GM23338 (cell line): ENCODE results near the gene PLBD2. TPM values are rescaled to one million over a fixed set of nuclear protein-coding genes. Genes with fewer than 3 reads are reported as not detected.

Experiments
- ATAC-seq: fragments of 200-7000 bp; cut with Tn5 transposase; 3 replicates; pipeline ENCODE4 v1.9.1; 2020
- DNase-seq: peaks from one replicate; pipeline ENCODE4 v3.0.0-alpha.2; 2015; ENCODE audit warnings: low spot score
- H2AFZ ChIP-seq: fragments of 200-600 bp; sonication (generic); 2 replicates; pipeline ENCODE4 v1.8.0; 2016; ENCODE audit warnings: antibody characterized with exemption, mild to moderate bottlenecking, moderate library complexity
- H3F3A ChIP-seq: fragments of 200-600 bp; sonication (generic); replicated peaks from 2 replicates; pipeline ENCODE4 v1.8.0; 2017; ENCODE audit warnings: antibody characterized with exemption, mixed run types, low read depth
- H3K27ac ChIP-seq: fragments of 200-600 bp; sonication (generic); 2 replicates; pipeline ENCODE4 v1.6.1; 2016; ENCODE audit warnings: low read depth
- H3K27me3 ChIP-seq: fragments of 200-600 bp; sonication (generic); 2 replicates; pipeline ENCODE4 v1.8.0; 2016; ENCODE audit warnings: mild to moderate bottlenecking, mixed run types, moderate library complexity; ENCODE audit not compliant: insufficient read depth
- H3K36me3 ChIP-seq: fragments of 200-600 bp; sonication (generic); 2 replicates; pipeline ENCODE4 v1.8.0; 2016; ENCODE audit warnings: mild to moderate bottlenecking; ENCODE audit not compliant: insufficient read depth
- H3K4me1 ChIP-seq: fragments of 200-600 bp; sonication (generic); 2 replicates; pipeline ENCODE4 v1.8.0; 2016; ENCODE audit warnings: mild to moderate bottlenecking, moderate library complexity; ENCODE audit not compliant: insufficient read depth
- H3K4me2 ChIP-seq: fragments of 200-600 bp; sonication (generic); 2 replicates; pipeline ENCODE4 v1.7.1; 2017; ENCODE audit warnings: mixed run types
- H3K4me3 ChIP-seq: fragments of 200-600 bp; sonication (generic); 2 replicates; pipeline ENCODE4 v1.6.1; 2016; ENCODE audit warnings: mixed run types
- H3K79me2 ChIP-seq: fragments of 200-600 bp; sonication (generic); replicated peaks from 2 replicates; pipeline ENCODE4 v1.8.0; 2017; ENCODE audit warnings: mild to moderate bottlenecking; ENCODE audit not compliant: insufficient read depth
- H3K9me2 ChIP-seq: fragments of 200-600 bp; sonication (generic); 2 replicates; pipeline ENCODE4 v1.8.0; 2017; ENCODE audit not compliant: insufficient read depth
- H4K20me1 ChIP-seq: fragments of 200-600 bp; sonication (generic); replicated peaks from 2 replicates; pipeline ENCODE4 v1.8.0; 2017; ENCODE audit warnings: mild to moderate bottlenecking; ENCODE audit not compliant: insufficient read depth
- H3K27ac Mint-ChIP-seq: 2 replicates; pipeline ENCODE4 v1.8.0; 2020; ENCODE audit warnings: inconsistent platforms, mild to moderate bottlenecking, moderate library complexity, mixed read lengths
- H3K27me3 Mint-ChIP-seq: 3 replicates; pipeline ENCODE4 v1.8.0; 2022; ENCODE audit warnings: low read depth, mild to moderate bottlenecking, moderate library complexity, mixed read lengths, inconsistent platforms; ENCODE audit not compliant: insufficient read depth, poor library complexity
- H3K36me3 Mint-ChIP-seq: 3 replicates; pipeline ENCODE4 v1.8.0; 2021; ENCODE audit warnings: low read depth, mild to moderate bottlenecking, inconsistent platforms, moderate library complexity, mixed read lengths
- H3K4me1 Mint-ChIP-seq: 3 replicates; pipeline ENCODE4 v1.8.0; 2020; ENCODE audit warnings: mild to moderate bottlenecking, inconsistent platforms, mixed read lengths
- H3K4me3 Mint-ChIP-seq: 3 replicates; pipeline ENCODE4 v1.8.0; 2021; ENCODE audit warnings: moderate library complexity, mild to moderate bottlenecking, inconsistent platforms, mixed read lengths
- H3K9me3 Mint-ChIP-seq: 3 replicates; pipeline ENCODE4 v1.8.0; 2020; ENCODE audit warnings: moderate library complexity, mild to moderate bottlenecking, inconsistent platforms, mixed read lengths
- CREB1 ChIP-seq: fragments of 250-450 bp; sonication (Bioruptor Pico); IDR thresholded peaks from 2 replicates; pipeline ENCODE4 v1.5.0; 2020; ENCODE audit warnings: low read depth, mild to moderate bottlenecking, moderate library complexity
- CTCF ChIP-seq, 2 experiments: fragments of 200-600 bp in 1 of 2; sonication (generic) in 1 of 2; conservative IDR thresholded peaks; 2 replicates each; pipeline versions ENCODE4 v1.5.1 to v1.6.1; 2016 to 2017; ENCODE audit warnings: antibody characterized with exemption in 2 of 2, low read depth in 2 of 2, mild to moderate bottlenecking in 2 of 2, moderate library complexity in 1 of 2
- EZH2 ChIP-seq: fragments of 200-600 bp; sonication (generic); IDR thresholded peaks from one replicate; pipeline ENCODE4 v1.8.0; 2017; ENCODE audit warnings: antibody characterized with exemption, mild to moderate bottlenecking, low read depth; ENCODE audit not compliant: unreplicated experiment
- EZH2phosphoT487 ChIP-seq: fragments of 200-600 bp; sonication (generic); IDR thresholded peaks from one replicate; pipeline ENCODE4 v1.8.1; 2018; ENCODE audit warnings: antibody characterized with exemption; ENCODE audit not compliant: unreplicated experiment
- JUNB ChIP-seq: IDR thresholded peaks from one replicate; pipeline ENCODE4 v1.6.1; 2016; ENCODE audit warnings: antibody characterized with exemption; ENCODE audit not compliant: unreplicated experiment
- NANOG ChIP-seq: IDR thresholded peaks from 2 replicates; pipeline ENCODE4 v1.6.1; 2016; ENCODE audit warnings: antibody characterized with exemption, borderline replicate concordance
- POLR2AphosphoS5 ChIP-seq: IDR thresholded peaks from 2 replicates; pipeline ENCODE4 v1.6.1; 2016; ENCODE audit warnings: antibody characterized with exemption, low read depth
- STAT1 ChIP-seq: IDR thresholded peaks from one replicate; pipeline ENCODE4 v1.6.1; 2016; ENCODE audit warnings: antibody characterized with exemption; ENCODE audit not compliant: unreplicated experiment
- ZNF114 ChIP-seq: fragments of 250-450 bp; sonication (Bioruptor Pico); IDR thresholded peaks from 2 replicates; pipeline ENCODE4 v1.5.0; 2020; ENCODE audit warnings: mild to moderate bottlenecking, moderate library complexity
- ZNF331 ChIP-seq: fragments of 250-450 bp; sonication (Bioruptor Pico); IDR thresholded peaks from 2 replicates; pipeline ENCODE4 v1.5.0; 2020; ENCODE audit warnings: low read depth, mild to moderate bottlenecking, moderate library complexity
- ZNF462 ChIP-seq: fragments of 250-450 bp; sonication (Bioruptor Pico); IDR thresholded peaks from 2 replicates; pipeline ENCODE4 v1.5.0; 2020; ENCODE audit warnings: mild to moderate bottlenecking, moderate library complexity
- polyA plus RNA-seq: library from polyadenylated mRNA; unstranded; fragments of >200 nt; fragmentation: Nextera tagmentation; extraction: Ambion mirVana; gene quantifications from 2 replicates; pipeline ENCODE4 v1.2.1, GENCODE V29; 2016
- total RNA-seq: library from RNA; depleted of rRNA; stranded (reverse); fragments of >200 nt; shearing (Covaris generic); gene quantifications from 2 replicates; pipeline ENCODE4 v1.2.3, GENCODE V29; 2014
- TF ChIP-seq, protein P1 (sequence below): IDR thresholded peaks from 2 replicates; pipeline ENCODE4 v1.6.1; 2016; ENCODE audit warnings: antibody characterized with exemption
- TF ChIP-seq, protein P2 (sequence below): IDR thresholded peaks from one replicate; pipeline ENCODE4 v1.6.1; 2018; ENCODE audit warnings: antibody characterized with exemption; ENCODE audit not compliant: unreplicated experiment

PLBD2 gene
- total and polyA plus RNA-seq, 2 experiments from 2014 or later, result 10.2 to 37.1 TPM

DNA sequence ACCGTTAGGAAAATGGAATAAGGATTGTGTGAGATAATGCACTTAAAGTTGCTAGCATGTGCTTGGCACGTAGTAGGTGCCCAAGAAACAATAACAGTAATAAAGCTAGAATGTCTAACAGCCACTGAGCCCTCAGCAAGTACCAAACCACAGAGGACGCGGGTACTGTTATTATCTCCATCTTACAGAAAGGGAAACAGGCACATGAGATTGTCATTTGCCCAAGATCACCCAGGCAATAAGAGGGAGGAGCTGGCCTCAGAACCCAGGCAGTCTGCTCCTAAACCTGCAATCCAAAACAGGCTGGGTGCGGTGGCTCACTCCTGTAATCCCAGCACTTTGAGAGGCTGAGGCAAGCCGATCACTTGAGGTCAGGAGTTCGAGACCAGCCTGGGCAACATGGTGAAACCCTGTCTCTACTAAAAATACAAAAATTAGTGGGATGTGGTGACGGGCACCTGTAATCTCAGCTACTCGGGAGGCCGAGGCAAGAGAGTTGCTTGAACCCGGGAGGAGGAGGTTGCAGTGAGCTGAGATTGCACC lies 50.4 kb downstream of the PLBD2 start:
- Mint-ChIP-seq H3K27ac (no peak overlapping the region), H3K36me3 (no peaks in the 10 kb centered on the region), H3K27me3 (peaks cover 4% of the 10 kb centered on the region), H3K4me3 (no peak overlapping the region), H3K9me3 (no peaks in the 10 kb centered on the region), H3K4me1 (peaks cover 22% of the 10 kb centered on the region)
- TF ChIP-seq JUNB (no peak), POLR2AphosphoS5 (no peak), EZH2phosphoT487 (no peak), CTCF (conservative IDR thresholded peaks at IDR 0.05; ENCODE audit: low read depth in 2 of 2) (no peak), NANOG (no peak), CREB1 (CRISPR knock-in tag) (no peak), STAT1 (no peak), ZNF114 (no peak), ZNF462 (CRISPR knock-in tag) (no peak), ZNF331 (CRISPR knock-in tag) (no peak), EZH2 (no peak)
- TF ChIP-seq, protein P1, sequence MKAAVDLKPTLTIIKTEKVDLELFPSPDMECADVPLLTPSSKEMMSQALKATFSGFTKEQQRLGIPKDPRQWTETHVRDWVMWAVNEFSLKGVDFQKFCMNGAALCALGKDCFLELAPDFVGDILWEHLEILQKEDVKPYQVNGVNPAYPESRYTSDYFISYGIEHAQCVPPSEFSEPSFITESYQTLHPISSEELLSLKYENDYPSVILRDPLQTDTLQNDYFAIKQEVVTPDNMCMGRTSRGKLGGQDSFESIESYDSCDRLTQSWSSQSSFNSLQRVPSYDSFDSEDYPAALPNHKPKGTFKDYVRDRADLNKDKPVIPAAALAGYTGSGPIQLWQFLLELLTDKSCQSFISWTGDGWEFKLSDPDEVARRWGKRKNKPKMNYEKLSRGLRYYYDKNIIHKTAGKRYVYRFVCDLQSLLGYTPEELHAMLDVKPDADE, result no peak
- TF ChIP-seq, protein P2, sequence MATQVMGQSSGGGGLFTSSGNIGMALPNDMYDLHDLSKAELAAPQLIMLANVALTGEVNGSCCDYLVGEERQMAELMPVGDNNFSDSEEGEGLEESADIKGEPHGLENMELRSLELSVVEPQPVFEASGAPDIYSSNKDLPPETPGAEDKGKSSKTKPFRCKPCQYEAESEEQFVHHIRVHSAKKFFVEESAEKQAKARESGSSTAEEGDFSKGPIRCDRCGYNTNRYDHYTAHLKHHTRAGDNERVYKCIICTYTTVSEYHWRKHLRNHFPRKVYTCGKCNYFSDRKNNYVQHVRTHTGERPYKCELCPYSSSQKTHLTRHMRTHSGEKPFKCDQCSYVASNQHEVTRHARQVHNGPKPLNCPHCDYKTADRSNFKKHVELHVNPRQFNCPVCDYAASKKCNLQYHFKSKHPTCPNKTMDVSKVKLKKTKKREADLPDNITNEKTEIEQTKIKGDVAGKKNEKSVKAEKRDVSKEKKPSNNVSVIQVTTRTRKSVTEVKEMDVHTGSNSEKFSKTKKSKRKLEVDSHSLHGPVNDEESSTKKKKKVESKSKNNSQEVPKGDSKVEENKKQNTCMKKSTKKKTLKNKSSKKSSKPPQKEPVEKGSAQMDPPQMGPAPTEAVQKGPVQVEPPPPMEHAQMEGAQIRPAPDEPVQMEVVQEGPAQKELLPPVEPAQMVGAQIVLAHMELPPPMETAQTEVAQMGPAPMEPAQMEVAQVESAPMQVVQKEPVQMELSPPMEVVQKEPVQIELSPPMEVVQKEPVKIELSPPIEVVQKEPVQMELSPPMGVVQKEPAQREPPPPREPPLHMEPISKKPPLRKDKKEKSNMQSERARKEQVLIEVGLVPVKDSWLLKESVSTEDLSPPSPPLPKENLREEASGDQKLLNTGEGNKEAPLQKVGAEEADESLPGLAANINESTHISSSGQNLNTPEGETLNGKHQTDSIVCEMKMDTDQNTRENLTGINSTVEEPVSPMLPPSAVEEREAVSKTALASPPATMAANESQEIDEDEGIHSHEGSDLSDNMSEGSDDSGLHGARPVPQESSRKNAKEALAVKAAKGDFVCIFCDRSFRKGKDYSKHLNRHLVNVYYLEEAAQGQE, result no peak
- Histone ChIP-seq H3K27ac (no peak overlapping the region), H3K4me2 (no peak overlapping the region), H4K20me1 (no peaks in the 10 kb centered on the region), H3F3A (no peaks in the 10 kb centered on the region), H3K36me3 (no peaks in the 10 kb centered on the region), H3K27me3 (no peaks in the 10 kb centered on the region), H3K9me2 (no peaks in the 10 kb centered on the region), H3K4me1 (peaks cover 25% of the 10 kb centered on the region), H2AFZ (no peak overlapping the region), H3K4me3 (no peak overlapping the region), H3K79me2 (no peaks in the 10 kb centered on the region)
- ATAC-seq, result no peak
- DNase-seq, result no peak
